Right lung (tissue), 10 donors: ENCODE measurements around the gene ZNF808. TPM values are rescaled to one million over a fixed set of nuclear protein-coding genes. Genes with fewer than 3 reads are reported as not detected.
"Not testable (repeated sequence)": the region's sequence is repeated elsewhere in the genome, so short reads cannot be mapped to it uniquely, and the experiment has no call there.

Experiments
- DNase-seq, 2 donors: peaks; one replicate each; pipeline ENCODE4 v3.0.0-alpha.2; 2013
- long read RNA-seq, 8 donors: transcript quantifications; one replicate each; lab custom pipeline, GENCODE V29; 2026
- polyA plus RNA-seq, 5 donors: library from polyadenylated mRNA; unstranded; fragments of 120-200 nt; gene quantifications; one replicate each; pipeline versions ENCODE4 v1.2.1 to v1.2.3, GENCODE V29; 2013; ENCODE audit warnings: inconsistent platforms in 1 of 5, low replicate concordance in 1 of 5; ENCODE audit not compliant: insufficient read length in 5 of 5, insufficient read depth in 1 of 5

Gene ZNF808
- 10 to 100 TPM in 4 of 5 donors, 1 to 10 TPM in 1; 7.8 to 18.4 (median 16.5) TPM for polyA plus RNA-seq
- long read RNA-seq, donor 1, partial matches to known transcripts: 19 of 20 reads
- long read RNA-seq, donor 1, other reads (novel, unspliced or antisense): 0 of 20 reads
- long read RNA-seq, donor 2, partial matches to known transcripts: 0 of 1 reads
- long read RNA-seq, donor 2, other reads (novel, unspliced or antisense): 0 of 1 reads
- long read RNA-seq, donor 3, partial matches to known transcripts: 0 of 1 reads
- long read RNA-seq, donor 3, other reads (novel, unspliced or antisense): 0 of 1 reads
- long read RNA-seq, donor 4: 0 reads
- long read RNA-seq, donor 5, partial matches to known transcripts: 0 of 2 reads
- long read RNA-seq, donor 5, other reads (novel, unspliced or antisense): 0 of 2 reads
- long read RNA-seq, donor 6, partial matches to known transcripts: 0 of 4 reads
- long read RNA-seq, donor 6, other reads (novel, unspliced or antisense): 0 of 4 reads
- long read RNA-seq, donor 7: 0 reads
- long read RNA-seq, donor 8: 0 reads

- DNase-seq: peak; percentile 82 to 91
Observed at GRCh38 chr19:52527134-52527955, at the start of gene ZNF808. ZNF808 (plus strand) TSS chr19:52527668; CDS start chr19:52543285, 15,617 bp downstream.

DNA sequence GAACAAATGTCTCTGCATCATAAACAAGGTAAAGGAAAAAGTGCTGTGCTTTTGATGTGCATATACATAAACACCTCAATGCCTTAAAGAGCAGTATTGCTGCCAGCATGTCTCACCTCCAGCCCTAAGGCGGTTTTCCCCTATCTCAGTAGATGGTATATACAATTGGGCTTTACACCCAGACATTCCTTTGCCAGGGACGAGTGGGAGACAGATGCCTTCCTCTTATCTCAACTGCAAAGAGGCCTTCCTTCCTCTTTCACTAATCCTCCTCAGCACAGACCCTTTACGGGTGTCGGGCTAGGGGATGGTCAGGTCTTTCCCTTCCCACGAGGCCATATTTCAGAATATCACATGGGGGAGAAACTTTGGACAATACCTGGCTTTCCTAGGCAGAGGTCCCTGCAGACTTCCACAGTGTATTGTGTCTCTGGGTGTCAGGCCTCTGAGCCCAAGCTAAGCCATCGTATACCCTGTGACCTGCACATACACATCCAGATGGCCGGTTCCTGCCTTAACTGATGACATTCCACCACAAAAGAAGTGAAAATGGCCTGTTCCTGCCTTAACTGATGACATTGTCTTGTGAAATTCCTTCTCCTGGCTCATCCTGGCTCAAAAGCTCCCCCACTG is 43.2 kb upstream of the ZNF808 start:
- not testable (repeated sequence) for DNase-seq

- DNase-seq: not testable (repeated sequence)
Observed at GRCh38 chr19:52485064-52485463, 42.4 kb upstream of the ZNF808 start.

DNA sequence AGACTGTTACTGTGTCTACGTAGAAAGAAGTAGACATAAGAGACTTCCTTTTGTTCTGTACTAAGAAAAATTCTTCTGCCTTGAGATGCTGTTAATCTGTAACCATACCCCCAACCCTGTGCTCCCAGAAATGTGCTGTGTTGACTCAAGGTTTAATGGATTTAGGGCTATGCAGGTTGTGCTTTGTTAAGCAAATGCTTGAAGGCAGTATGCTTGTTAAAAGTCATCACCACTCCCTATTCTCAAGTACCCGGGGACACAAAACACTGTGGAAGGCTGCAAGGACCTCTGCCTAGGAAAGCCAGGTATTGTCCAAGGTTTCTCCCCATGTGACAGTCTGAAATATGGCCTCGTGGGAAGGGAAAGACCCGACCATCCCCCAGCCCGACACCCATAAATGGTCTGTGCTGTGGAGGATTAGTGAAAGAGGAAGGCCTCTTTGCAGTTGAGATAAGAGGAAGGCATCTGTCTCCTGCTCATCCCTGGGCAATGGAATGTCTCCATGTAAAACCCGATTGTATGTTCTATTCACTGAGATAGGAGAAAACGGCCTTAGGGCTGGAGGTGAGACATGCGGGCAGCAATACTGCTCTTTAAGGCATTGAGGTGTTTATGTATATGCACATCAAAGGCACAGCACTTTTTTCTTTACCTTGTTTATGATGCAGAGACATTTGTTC is 41.8 kb upstream of the ZNF808 start:
- DNase-seq: not testable (repeated sequence)

GRCh38 chr19:52492201-52492993 is 35.1 kb upstream of the ZNF808 start:
- peak in 1 of 2 donors; percentile 16 for DNase-seq

DNA sequence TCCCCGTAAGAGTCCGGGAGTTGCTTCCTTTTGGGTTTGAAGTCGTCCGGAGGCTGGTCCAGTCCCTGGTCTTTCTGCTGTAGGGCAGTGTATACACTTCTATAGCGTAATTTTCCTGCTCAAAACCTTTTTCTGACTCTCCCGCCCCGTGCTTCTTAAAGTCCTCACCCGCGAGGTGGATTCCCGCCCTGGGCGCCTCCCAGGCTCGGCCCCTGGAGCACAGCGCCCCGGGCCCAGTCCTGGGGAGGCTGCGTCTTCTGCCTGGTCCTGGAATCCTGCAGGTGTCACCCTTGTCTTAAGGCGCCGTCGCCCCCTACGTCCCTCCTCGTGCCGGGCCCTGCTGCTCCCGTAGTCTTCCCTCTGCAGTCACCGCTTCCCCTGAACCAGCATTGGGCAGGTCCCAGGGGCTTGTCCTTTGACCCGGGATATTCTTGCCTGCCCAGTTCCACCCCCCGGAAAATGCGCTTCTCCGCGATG is 34.4 kb upstream of the ZNF808 start:
- peak; percentile 15 to 21 for DNase-seq

DNA sequence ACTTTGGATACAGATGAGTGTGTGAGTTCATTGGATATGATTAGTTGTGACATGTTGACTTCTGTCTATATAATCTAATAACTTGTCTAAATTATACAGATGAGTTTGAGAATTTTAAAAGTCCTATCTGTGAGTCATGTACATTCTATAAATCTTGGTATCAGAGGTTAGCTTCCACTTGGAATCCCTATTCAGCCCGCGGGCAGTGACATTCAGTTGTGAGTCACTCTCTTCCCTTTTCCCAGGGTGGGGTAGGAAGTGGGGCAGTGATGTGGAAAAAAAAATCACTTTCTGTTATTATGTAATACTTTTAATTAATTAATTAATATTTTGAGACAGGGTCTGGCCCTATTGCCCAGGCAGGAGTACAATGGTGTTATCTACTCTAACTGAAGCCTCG is 33.0 kb upstream of the ZNF808 start:
- no peak for DNase-seq

DNA sequence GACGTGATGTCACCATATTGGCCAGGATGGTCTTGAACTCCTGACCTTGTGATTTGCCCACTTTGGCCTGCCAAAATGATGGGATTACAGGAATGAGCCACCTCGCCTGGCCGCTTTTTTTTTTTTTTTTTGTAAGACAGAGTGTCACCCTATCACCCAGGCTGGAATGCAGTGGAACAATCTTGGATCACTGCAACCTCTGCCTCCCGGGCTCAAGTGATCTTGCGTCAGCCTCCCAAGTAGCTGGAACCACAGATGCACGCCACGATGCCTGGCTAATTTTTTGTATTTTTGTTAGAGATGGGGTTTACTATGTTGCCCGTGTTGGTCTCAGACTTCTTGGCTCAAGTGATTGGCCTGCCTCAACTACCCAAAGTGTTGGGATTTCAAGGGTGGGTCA is 28.9 kb upstream of the ZNF808 start:
- DNase-seq: no peak

DNA sequence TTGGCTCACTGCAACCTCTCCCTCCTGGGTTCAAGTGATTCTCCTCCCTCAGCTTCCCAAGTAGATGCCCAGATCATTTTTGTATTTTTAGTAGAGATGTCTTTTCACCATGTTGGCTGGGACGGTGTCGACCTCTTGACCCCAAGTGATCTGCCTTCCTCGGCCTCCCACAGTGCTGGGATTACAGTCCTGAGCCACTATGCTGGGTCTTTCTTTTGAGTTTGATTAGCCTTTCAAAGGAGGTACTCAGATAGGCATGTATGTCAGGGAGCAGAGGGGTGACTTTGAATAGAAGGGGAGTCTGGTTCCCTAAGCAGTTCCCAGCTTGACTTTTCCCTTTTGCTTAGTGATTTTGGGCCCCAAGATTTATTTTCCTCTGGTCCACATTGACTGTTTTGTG is 27.0 kb upstream of the ZNF808 start:
- not testable (repeated sequence) for DNase-seq

- DNase-seq: not testable (repeated sequence)
Observed at GRCh38 chr19:52500991-52501390, 26.5 kb upstream of the ZNF808 start.

- no peak for DNase-seq
Observed at GRCh38 chr19:52507266-52507665, 20.2 kb upstream of the ZNF808 start.

DNA sequence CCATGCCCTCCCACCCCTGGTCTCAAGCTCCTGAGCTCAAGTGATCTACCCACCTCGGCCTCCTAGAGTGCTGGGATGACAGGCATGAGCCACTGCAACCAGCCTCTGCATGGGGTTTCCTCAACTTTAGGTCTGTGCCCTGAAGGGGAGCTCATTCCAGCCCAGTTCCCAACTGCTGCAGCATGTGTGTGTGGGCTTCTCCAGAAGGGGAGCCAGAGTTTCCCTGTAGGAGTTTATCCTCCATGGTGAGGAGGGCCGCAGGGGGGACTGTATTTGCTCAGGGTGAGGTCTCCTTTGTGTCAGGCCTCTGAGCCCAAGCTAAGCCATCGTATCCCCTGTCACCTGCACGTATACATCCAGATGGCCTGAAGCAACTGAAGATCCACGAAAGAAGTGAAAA is 11.3 kb upstream of the ZNF808 start:
- no peak for DNase-seq

DNA sequence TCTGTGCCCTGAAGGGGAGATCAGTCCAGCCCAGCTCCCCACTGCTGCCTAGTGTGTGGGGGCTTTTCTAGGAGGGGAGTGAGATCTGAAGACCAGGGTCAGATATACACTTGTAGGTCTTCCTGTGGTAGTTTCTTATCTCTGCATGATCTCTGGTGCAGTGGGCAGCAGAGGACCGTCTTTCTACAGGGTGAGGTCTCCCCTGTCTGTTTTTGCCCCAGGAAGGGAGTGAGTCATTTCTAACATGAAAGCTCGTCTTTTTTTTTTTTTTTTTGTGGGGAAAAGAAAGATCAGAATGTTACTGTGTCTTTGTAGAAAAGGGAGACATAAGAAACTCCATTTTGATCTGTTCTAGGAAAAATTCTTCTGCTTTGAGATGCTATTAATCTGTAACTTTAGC is 8.8 kb upstream of the ZNF808 start:
- DNase-seq: no peak

GRCh38 chr19:52519175-52519574 is 8.3 kb upstream of the ZNF808 start:
- not testable (repeated sequence) for DNase-seq

DNA sequence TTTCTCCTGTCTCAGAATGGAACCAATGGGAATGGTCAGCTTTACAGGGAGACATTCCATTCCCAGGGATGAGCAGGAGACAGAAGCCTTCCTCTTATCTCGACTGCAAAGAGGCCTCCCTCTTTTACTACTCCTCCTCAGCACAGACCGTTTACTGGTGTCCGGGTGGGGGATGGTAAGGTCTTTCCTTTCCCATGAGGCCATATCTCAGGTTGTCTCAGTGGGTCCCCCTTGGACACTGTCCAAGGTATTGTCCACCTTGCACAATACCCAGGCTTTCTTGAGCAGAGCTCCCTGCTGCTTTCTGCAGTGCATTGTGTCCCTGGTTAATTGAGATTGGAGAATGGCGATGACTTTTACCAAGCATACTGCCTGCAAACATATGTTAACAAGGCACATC is 7.5 kb upstream of the ZNF808 start:
- DNase-seq: no peak

DNA sequence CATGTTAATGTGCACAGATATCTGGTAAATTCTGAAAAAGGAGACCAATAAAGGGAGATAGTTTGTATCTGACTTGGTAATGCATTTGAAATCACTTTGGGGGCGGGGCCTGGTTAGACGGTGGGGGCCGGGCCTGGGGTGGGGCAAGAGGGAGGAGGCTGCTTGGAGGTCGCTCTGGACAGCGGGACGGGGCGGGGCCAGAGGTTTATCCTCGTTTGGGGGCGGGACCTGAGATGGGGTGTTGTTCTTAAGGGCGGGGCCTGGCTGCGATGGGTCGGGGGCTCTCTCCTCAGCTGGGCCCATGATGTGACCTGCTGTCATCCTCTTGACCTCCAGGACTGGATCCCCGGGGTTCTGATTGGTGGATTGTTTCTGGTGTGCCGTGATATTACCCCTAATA is 4.9 kb upstream of the ZNF808 start:
- DNase-seq: no peak

- no peak for DNase-seq
Observed at GRCh38 chr19:52524086-52524485, 3.4 kb upstream of the ZNF808 start.

- no peak for DNase-seq
Observed at GRCh38 chr19:52527956-52528351, 486 bp downstream of the ZNF808 start.

DNA sequence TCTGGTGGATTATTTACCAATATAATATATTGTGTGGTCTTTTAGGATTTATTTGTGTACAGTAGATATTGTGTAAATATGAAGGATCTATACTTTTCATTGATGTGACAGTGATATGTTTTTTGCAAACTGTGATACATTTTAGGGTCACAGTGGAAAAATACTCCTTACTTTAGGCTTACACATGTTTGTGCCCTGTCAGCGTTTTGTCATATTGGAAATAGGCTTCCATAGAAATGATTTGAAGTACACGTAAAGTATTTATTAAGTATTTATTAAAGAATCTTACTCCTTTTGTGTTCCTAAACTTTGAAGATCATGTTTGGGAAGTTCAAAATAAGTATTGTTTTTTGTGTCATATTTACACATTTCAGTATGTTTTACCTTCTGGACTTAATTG is 5.0 kb downstream of the ZNF808 start:
- DNase-seq: no peak

DNA sequence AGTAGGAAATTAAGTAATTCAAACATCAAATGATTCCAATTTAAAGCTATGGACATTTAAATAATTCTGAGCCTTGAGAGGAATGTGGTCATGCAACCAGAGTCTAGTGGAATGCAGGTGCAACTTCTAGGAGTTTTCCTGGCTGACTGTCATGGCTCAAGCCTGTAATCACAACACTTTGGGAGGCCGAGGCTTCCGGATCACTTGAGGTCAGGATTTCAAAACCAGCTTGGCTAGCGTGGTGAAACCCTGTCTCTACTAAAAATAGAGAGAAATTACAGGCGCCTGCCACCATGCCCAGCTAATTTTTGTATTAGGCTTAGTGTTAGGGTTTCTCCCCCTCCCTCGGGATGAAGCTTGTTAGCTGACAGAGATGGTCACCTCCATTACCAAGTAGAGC is 6.4 kb downstream of the ZNF808 start:
- DNase-seq: peak; percentile 33 to 44
